ENCODE results near the gene IMPG2.

Gene IMPG2

GRCh38 chr3:101273156-101273555 is 47.2 kb downstream of the IMPG2 start:
- no peak for DNase-seq

- DNase-seq: no peak
These were observed 48.6 kb downstream of the IMPG2 start for GRCh38 chr3:101271728-101272127.

GRCh38 chr3:101270149-101270548 is 50.2 kb downstream of the IMPG2 start:
- DNase-seq: no peak

- DNase-seq: no peak
These were observed 51.3 kb downstream of the IMPG2 start for GRCh38 chr3:101268971-101269671.

- DNase-seq: no peak
These were observed 52.2 kb downstream of the IMPG2 start for GRCh38 chr3:101268141-101268540.

- DNase-seq: no peak
These were observed 53.8 kb downstream of the IMPG2 start for GRCh38 chr3:101266566-101266965.

GRCh38 chr3:101266071-101266470 is 54.3 kb downstream of the IMPG2 start:
- DNase-seq: no peak

- DNase-seq: no peak
These were observed 57.8 kb downstream of the IMPG2 start for GRCh38 chr3:101262393-101263240.

GRCh38 chr3:101261506-101261905 is 58.9 kb downstream of the IMPG2 start:
- DNase-seq: no peak

- no peak for DNase-seq
These were observed 60.7 kb downstream of the IMPG2 start for GRCh38 chr3:101259485-101260341.

GRCh38 chr3:101256511-101256910 is 63.9 kb downstream of the IMPG2 start:
- DNase-seq: no peak

GRCh38 chr3:101255441-101255840 is 64.9 kb downstream of the IMPG2 start:
- DNase-seq: no peak

- no peak for DNase-seq
These were observed 67.0 kb downstream of the IMPG2 start for GRCh38 chr3:101253396-101253795.

- no peak for DNase-seq
These were observed 67.4 kb downstream of the IMPG2 start for GRCh38 chr3:101252945-101253344.

GRCh38 chr3:101252307-101252706 is 68.1 kb downstream of the IMPG2 start:
- DNase-seq: no peak

GRCh38 chr3:101251441-101251840 is 68.9 kb downstream of the IMPG2 start:
- no peak for DNase-seq

GRCh38 chr3:101249522-101249921 is 70.9 kb downstream of the IMPG2 start:
- no peak for DNase-seq

GRCh38 chr3:101248736-101249135 is 71.6 kb downstream of the IMPG2 start:
- no peak for DNase-seq

GRCh38 chr3:101244212-101244575 is 76.2 kb downstream of the IMPG2 start:
- no peak for DNase-seq

GRCh38 chr3:101243285-101244211 is 76.8 kb downstream of the IMPG2 start:
- DNase-seq: no peak

- DNase-seq: no peak
These were observed 79.5 kb downstream of the IMPG2 start for GRCh38 chr3:101240719-101241399.

- no peak for DNase-seq
These were observed 85.3 kb downstream of the IMPG2 start for GRCh38 chr3:101235048-101235447.

Measured in T-helper 9 cell (primary cell).